Natural killer cell (primary cell): ENCODE measurements around the gene LHFPL3. TPM values are rescaled to one million over a fixed set of nuclear protein-coding genes. Genes with fewer than 3 reads are reported as not detected.

Experiments used
- ATAC-seq, 3 donors: fragments of 150-1000 bp in 2 of 3; fragments of 200-7000 bp in 1 of 3; cut with Tn5 transposase; 1 replicate in 1 of 3; 2 replicates in 2 of 3; pipeline ENCODE4 v1.10.0; 2021; ENCODE audit warnings: mild to moderate bottlenecking in 2 of 3, moderate library complexity in 2 of 3
- DNase-seq, 2 donors: peaks; one replicate each; pipeline versions ENCODE4 v3.0.0 to v3.0.0-alpha.2; 2013 to 2021; ENCODE audit warnings: mixed read lengths in 1 of 2
- H3K27ac ChIP-seq: one replicate; pipeline ENCODE4 v1.5.1; 2013; ENCODE audit warnings: mild to moderate bottlenecking, low read length
- H3K27me3 ChIP-seq: one replicate; pipeline ENCODE4 v1.6.1; 2013; ENCODE audit warnings: low read length; ENCODE audit not compliant: control insufficient read depth, insufficient read depth
- H3K36me3 ChIP-seq: one replicate; pipeline ENCODE4 v1.6.1; 2013; ENCODE audit warnings: low read length; ENCODE audit not compliant: control insufficient read depth, insufficient read depth
- H3K4me1 ChIP-seq: one replicate; pipeline ENCODE4 v1.6.1; 2013; ENCODE audit warnings: low read length; ENCODE audit not compliant: control insufficient read depth, insufficient read depth
- H3K4me3 ChIP-seq: one replicate; pipeline ENCODE4 v1.5.1; 2013; ENCODE audit warnings: low read length
- H3K9me3 ChIP-seq: one replicate; pipeline ENCODE4 v1.6.1; 2013; ENCODE audit warnings: low read length; ENCODE audit not compliant: control insufficient read depth, insufficient read depth
- H3K27ac Mint-ChIP-seq, 2 donors: one replicate each; pipeline ENCODE4 v1.8.0; 2022; ENCODE audit warnings: mild to moderate bottlenecking in 2 of 2, mixed read lengths in 2 of 2, moderate library complexity in 1 of 2
- H3K27me3 Mint-ChIP-seq, 2 donors: one replicate each; pipeline ENCODE4 v1.8.0; 2022; ENCODE audit warnings: low read depth in 2 of 2, mixed read lengths in 2 of 2
- H3K36me3 Mint-ChIP-seq: one replicate; pipeline ENCODE4 v1.8.0; 2022; ENCODE audit warnings: mixed read lengths
- H3K4me1 Mint-ChIP-seq, 2 donors: one replicate each; pipeline ENCODE4 v1.8.0; 2022; ENCODE audit warnings: mixed read lengths in 2 of 2
- H3K4me3 Mint-ChIP-seq: one replicate; pipeline ENCODE4 v1.8.0; 2022; ENCODE audit warnings: mild to moderate bottlenecking, moderate library complexity, mixed read lengths
- H3K9me3 Mint-ChIP-seq, 2 donors: one replicate each; pipeline ENCODE4 v1.8.0; 2022; ENCODE audit warnings: mixed read lengths in 2 of 2
- CTCF ChIP-seq: fragments of 200-600 bp; IDR thresholded peaks from one replicate; pipeline ENCODE4 v1.8.0; 2022; ENCODE audit warnings: antibody characterized with exemption
- WGBS: methylation state at CpG from one replicate; pipeline ENCODE4 v1.1.7; 2013; ENCODE audit warnings: missing lambda C conversion rate; ENCODE audit not compliant: insufficient coverage; 5-methylcytosine and 5-hydroxymethylcytosine counted together
- intact Hi-C: fragments of 100-400 bp; cut with micrococcal nuclease; formaldehyde crosslinking; loops from one replicate; pipeline ENCODE4 v1.14.2; 2022
- total RNA-seq, 4 donors: library from RNA; stranded (reverse); fragments of 120-200 nt in 1 of 4; gene quantifications; one replicate each; pipeline versions ENCODE4 v1.2.3 to v1.2.4, GENCODE V29; 2013 to 2022

The LHFPL3 gene
- total RNA-seq, 3 donors from 2014 or later (not counting 1 experiment from before 2014, with no cell fraction given), result not detected

GRCh38 chr7:104839842-104840241 lies 511.4 kb downstream of the LHFPL3 start:
- H3K27me3 Mint-ChIP-seq, result peaks cover 17 to 41% of the 10 kb centered on the region in 2 donors
- Histone ChIP-seq H3K27me3 (no peaks in the 10 kb centered on the region), H3K9me3 (no peaks in the 10 kb centered on the region), H3K4me3 (no peak overlapping the region), H3K36me3 (no peaks in the 10 kb centered on the region), H3K27ac (no peak overlapping the region), H3K4me1 (no peaks in the 10 kb centered on the region)
- no peak overlapping the region for H3K27ac Mint-ChIP-seq
- no peak for TF ChIP-seq CTCF
- no peak for ATAC-seq
- DNase-seq, result no peak
- H3K4me3 Mint-ChIP-seq, result no peak overlapping the region
- H3K9me3 Mint-ChIP-seq, result no peaks in the 10 kb centered on the region
- H3K4me1 Mint-ChIP-seq, result no peaks in the 10 kb centered on the region
- intact Hi-C loops, result no loop called here
- no peaks in the 10 kb centered on the region for H3K36me3 Mint-ChIP-seq

DNA sequence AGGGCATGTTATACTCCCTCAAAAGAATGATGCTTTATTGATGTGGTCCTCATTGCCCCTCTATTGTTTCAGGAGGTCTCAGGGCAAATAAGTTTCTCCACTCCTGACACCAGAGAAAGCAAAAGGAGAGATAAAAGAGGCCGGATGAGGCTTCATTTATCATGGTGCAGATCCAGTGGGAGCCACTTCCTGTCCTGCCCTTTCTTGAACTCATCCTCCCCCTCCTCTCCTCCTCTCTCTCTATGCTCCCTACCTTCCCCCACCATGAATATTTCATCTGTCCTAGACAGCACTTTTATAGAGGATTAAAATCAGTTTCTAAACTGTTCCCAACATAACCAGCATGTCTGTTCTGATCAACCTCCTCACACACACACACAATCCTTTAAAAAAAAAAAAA lies 513.4 kb downstream of the LHFPL3 start:
- no peak overlapping the region for H3K27ac Mint-ChIP-seq
- intact Hi-C loops, result no loop called here
- no peaks in the 10 kb centered on the region for H3K27me3 ChIP-seq
- H3K4me3 Mint-ChIP-seq, result no peak overlapping the region
- no peaks in the 10 kb centered on the region for H3K9me3 Mint-ChIP-seq
- no peaks in the 10 kb centered on the region for H3K36me3 ChIP-seq
- no peaks in the 10 kb centered on the region for H3K4me1 ChIP-seq
- no peaks in the 10 kb centered on the region for H3K36me3 Mint-ChIP-seq
- H3K4me3 ChIP-seq, result no peak overlapping the region
- H3K27ac ChIP-seq, result no peak overlapping the region
- peaks cover 16 to 43% of the 10 kb centered on the region in 2 donors for H3K27me3 Mint-ChIP-seq
- H3K4me1 Mint-ChIP-seq, result no peaks in the 10 kb centered on the region
- 86% methylated on average over 1 of the region's 1 CpG for WGBS
- DNase-seq, result no peak
- H3K9me3 ChIP-seq, result no peaks in the 10 kb centered on the region
- TF ChIP-seq CTCF, result no peak
- no peak for ATAC-seq

- no peak for TF ChIP-seq CTCF
- Mint-ChIP-seq H3K27ac (no peak overlapping the region), H3K36me3 (no peaks in the 10 kb centered on the region), H3K9me3 (no peaks in the 10 kb centered on the region), H3K27me3 (peaks cover 12 to 36% of the 10 kb centered on the region in 2 donors), H3K4me1 (no peaks in the 10 kb centered on the region), H3K4me3 (no peak overlapping the region)
- intact Hi-C loops, result no loop called here
- ATAC-seq, result no peak
- 86% methylated on average over 5 of the region's 5 CpGs for WGBS
- H3K4me3 ChIP-seq, result no peak overlapping the region
- H3K9me3 ChIP-seq, result no peaks in the 10 kb centered on the region
- H3K27ac ChIP-seq, result no peak overlapping the region
- H3K36me3 ChIP-seq, result no peaks in the 10 kb centered on the region
- H3K27me3 ChIP-seq, result no peaks in the 10 kb centered on the region
- DNase-seq, result no peak
- no peaks in the 10 kb centered on the region for H3K4me1 ChIP-seq
Observed at GRCh38 chr7:104843198-104843597, 514.8 kb downstream of the LHFPL3 start.

DNA sequence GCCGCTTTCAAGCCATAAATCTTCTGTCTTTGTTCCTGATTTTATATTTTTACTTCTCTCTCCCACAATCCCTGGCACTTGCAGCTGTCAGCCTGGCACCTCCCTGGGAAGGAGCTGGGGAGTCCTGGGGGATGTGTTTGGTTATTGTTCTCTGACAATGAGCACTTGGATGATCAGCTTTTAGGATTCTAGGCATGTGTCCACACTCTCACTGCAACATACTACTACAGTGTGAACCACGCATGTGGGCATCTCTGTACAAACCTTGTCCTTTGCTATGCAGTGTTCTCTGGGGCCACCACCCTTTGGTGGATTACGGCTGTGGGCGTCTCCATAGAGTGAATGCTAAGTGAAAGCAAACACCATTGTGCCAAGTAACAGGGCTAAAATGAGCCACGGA lies 517.2 kb downstream of the LHFPL3 start:
- Mint-ChIP-seq H3K36me3 (no peaks in the 10 kb centered on the region), H3K4me3 (no peak overlapping the region), H3K4me1 (no peaks in the 10 kb centered on the region), H3K27ac (no peak overlapping the region), H3K27me3 (peaks cover 8 to 36% of the 10 kb centered on the region in 2 donors), H3K9me3 (no peaks in the 10 kb centered on the region)
- TF ChIP-seq CTCF, result no peak
- Histone ChIP-seq H3K27ac (no peak overlapping the region), H3K4me1 (no peaks in the 10 kb centered on the region), H3K9me3 (no peaks in the 10 kb centered on the region), H3K36me3 (no peaks in the 10 kb centered on the region), H3K4me3 (no peak overlapping the region), H3K27me3 (no peaks in the 10 kb centered on the region)
- WGBS, result 78% methylated on average over 5 of the region's 5 CpGs
- DNase-seq, result no peak
- peak in 1 of 3 donors; percentile 14 for ATAC-seq
- intact Hi-C loops, result loop anchor here (5.0 kb wide), 1 partner anchor 1273 kb away; no protein-coding TSS in a partner anchor
